ENCODE results near the gene ELAPOR1.

DNA sequence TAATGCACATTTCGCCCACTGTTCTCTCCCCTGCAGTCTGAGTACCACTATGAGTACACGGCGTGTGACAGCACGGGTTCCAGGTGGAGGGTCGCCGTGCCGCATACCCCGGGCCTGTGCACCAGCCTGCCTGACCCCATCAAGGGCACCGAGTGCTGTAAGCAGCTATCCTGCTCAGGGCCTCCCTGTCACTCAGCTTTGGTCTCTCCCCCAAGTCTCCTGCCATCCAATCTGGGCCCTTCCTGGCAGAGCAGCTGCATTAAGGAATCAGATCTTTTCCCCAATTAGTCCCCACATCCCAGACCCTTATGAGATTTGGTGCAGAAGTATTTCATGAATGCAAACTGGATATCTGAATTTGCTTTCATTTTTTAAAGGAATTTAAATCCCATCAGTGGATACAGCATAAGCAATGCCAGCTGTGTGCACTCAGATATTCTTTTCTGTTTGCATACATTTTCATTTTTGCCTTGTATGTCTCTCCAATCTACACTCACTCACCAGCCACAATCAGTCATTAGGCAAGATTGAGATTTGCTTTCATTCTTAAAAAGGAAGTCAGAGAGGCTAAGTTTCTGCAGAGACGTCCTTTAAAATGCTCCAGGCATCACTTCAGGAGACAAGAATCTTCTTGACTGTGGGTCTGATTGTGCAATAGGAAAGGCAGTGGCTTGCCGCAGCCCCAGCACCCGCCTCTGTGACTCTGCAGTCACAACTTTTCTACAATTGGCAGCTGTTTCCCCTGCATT, 48.1 kb downstream of the ELAPOR1 start:
- peak in 1 of 3 donors; percentile 29 for TF ChIP-seq POLR2AphosphoS5 (IDR thresholded peaks at IDR 0.05)
- TF ChIP-seq, protein P1, sequence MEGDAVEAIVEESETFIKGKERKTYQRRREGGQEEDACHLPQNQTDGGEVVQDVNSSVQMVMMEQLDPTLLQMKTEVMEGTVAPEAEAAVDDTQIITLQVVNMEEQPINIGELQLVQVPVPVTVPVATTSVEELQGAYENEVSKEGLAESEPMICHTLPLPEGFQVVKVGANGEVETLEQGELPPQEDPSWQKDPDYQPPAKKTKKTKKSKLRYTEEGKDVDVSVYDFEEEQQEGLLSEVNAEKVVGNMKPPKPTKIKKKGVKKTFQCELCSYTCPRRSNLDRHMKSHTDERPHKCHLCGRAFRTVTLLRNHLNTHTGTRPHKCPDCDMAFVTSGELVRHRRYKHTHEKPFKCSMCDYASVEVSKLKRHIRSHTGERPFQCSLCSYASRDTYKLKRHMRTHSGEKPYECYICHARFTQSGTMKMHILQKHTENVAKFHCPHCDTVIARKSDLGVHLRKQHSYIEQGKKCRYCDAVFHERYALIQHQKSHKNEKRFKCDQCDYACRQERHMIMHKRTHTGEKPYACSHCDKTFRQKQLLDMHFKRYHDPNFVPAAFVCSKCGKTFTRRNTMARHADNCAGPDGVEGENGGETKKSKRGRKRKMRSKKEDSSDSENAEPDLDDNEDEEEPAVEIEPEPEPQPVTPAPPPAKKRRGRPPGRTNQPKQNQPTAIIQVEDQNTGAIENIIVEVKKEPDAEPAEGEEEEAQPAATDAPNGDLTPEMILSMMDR (IDR thresholded peaks at IDR 0.05), result no peak
- TF ChIP-seq POLR2A (IDR thresholded peaks at IDR 0.05), result no peak

Data from stomach (tissue), 4 donors.